PC-9 (cell line): ENCODE data around the gene MAP1A. TPM values are rescaled to one million over a fixed set of nuclear protein-coding genes. Genes with fewer than 3 reads are reported as not detected.

Experiments used
- BruUV-seq: library from RNA; stranded (reverse); fragments of 400-500 nt; replicated peaks from 2 replicates; lab custom pipeline; 2021; lab: Mats Ljungman, UMichigan
- CTCF ChIA-PET: fragments of 300-600 bp; sonication (Branson Sonifier 250); formaldehyde crosslinking; loops from one replicate; lab custom pipeline; 2022; ENCODE audit warnings: antibody characterized with exemption; lab: Charles Lee
- POLR2A ChIA-PET: fragments of 300-600 bp; sonication (Branson Sonifier 250); formaldehyde crosslinking; loops from one replicate; lab custom pipeline; 2022; ENCODE audit warnings: antibody characterized with exemption; ENCODE audit not compliant: unreplicated experiment; lab: Charles Lee
- DNase-seq, 2 experiments: peaks; one replicate each; pipeline versions ENCODE4 v3.0.0 to v3.0.0-alpha.2; 2015 to 2022; ENCODE audit warnings: mixed read lengths in 1 of 2
- H2AFZ ChIP-seq: fragments of 200-600 bp; sonication (generic); 2 replicates; pipeline ENCODE4 v1.8.1; 2017; ENCODE audit warnings: antibody characterized with exemption
- H3F3A ChIP-seq: fragments of 200-600 bp; sonication (generic); 2 replicates; pipeline ENCODE4 v1.8.1; 2017; ENCODE audit warnings: antibody characterized with exemption, mild to moderate bottlenecking, low read depth; ENCODE audit not compliant: insufficient read depth
- H3K27ac ChIP-seq: fragments of 200-600 bp; sonication (generic); 2 replicates; pipeline ENCODE4 v1.6.1; 2016; ENCODE audit warnings: mixed run types
- H3K27me3 ChIP-seq: fragments of 200-600 bp; sonication (generic); 2 replicates; pipeline ENCODE4 v1.6.1; 2016; ENCODE audit warnings: low read depth, mixed run types; ENCODE audit not compliant: insufficient read depth
- H3K36me3 ChIP-seq: fragments of 200-600 bp; sonication (generic); 2 replicates; pipeline ENCODE4 v1.6.1; 2016; ENCODE audit warnings: low read depth, mixed run types
- H3K4me1 ChIP-seq: fragments of 200-600 bp; sonication (generic); replicated peaks from 2 replicates; pipeline ENCODE4 v1.6.1; 2016; ENCODE audit warnings: mixed run types; ENCODE audit not compliant: insufficient read depth
- H3K4me2 ChIP-seq: fragments of 200-600 bp; sonication (generic); 2 replicates; pipeline ENCODE4 v1.6.1; 2017; ENCODE audit warnings: mixed run types
- H3K4me3 ChIP-seq: fragments of 200-600 bp; sonication (generic); 2 replicates; pipeline ENCODE4 v1.6.1; 2016; ENCODE audit warnings: mixed run types
- H3K79me2 ChIP-seq: fragments of 200-600 bp; sonication (generic); 2 replicates; pipeline ENCODE4 v1.6.1; 2017; ENCODE audit warnings: low read depth, mixed run types
- H3K9me2 ChIP-seq: fragments of 200-600 bp; sonication (generic); 2 replicates; pipeline ENCODE4 v1.8.1; 2017; ENCODE audit warnings: mild to moderate bottlenecking; ENCODE audit not compliant: insufficient read depth
- H3K9me3 ChIP-seq: fragments of 200-600 bp; sonication (generic); 2 replicates; pipeline ENCODE4 v1.8.1; 2016; ENCODE audit warnings: low read depth; ENCODE audit not compliant: insufficient read depth
- H4K20me1 ChIP-seq: fragments of 200-600 bp; sonication (generic); 2 replicates; pipeline ENCODE4 v1.8.1; 2017; ENCODE audit not compliant: insufficient read depth
- EZH2 ChIP-seq: fragments of 200-600 bp; sonication (generic); IDR thresholded peaks from 2 replicates; pipeline ENCODE4 v1.8.0; 2017; ENCODE audit warnings: antibody characterized with exemption, low read depth
- intact Hi-C: fragments of 100-400 bp; cut with micrococcal nuclease; formaldehyde crosslinking; loops from one replicate; pipeline ENCODE4 v1.10.0; 2022; ENCODE audit not compliant: unreplicated experiment
- total RNA-seq: library from RNA; stranded (reverse); gene quantifications from 2 replicates; pipeline ENCODE4 v1.2.3, GENCODE V29; 2021
- TF ChIP-seq, protein P1 (sequence below): fragments of 200-600 bp; sonication (generic); conservative IDR thresholded peaks from 2 replicates; pipeline ENCODE4 v1.6.1; 2017; ENCODE audit warnings: mixed run types, antibody characterized with exemption, mild to moderate bottlenecking, moderate library complexity

MAP1A gene
- total RNA-seq, 1 experiment from 2014 or later = 2.1 TPM

DNA sequence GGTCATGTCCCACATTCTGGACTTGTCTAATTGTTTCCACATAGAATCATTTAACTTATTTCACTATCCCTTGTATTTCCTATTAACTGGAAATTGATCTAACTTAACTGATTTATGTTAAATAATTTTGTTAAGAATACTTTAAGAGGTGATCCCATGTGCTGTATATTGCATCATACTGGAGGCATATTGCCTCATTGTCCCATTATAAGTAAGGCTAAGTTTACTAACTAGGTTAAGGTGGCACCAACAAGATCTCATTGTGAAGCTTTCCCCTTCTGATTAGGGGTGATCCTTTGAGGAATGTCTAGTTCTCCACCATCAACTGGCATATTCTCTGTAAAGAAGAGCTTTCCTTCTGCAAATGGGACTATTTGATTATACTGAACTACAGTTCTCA is 24.4 kb downstream of the MAP1A start:
- H3K9me3 ChIP-seq = no peaks in the 10 kb centered on the region
- TF ChIP-seq, protein P1, sequence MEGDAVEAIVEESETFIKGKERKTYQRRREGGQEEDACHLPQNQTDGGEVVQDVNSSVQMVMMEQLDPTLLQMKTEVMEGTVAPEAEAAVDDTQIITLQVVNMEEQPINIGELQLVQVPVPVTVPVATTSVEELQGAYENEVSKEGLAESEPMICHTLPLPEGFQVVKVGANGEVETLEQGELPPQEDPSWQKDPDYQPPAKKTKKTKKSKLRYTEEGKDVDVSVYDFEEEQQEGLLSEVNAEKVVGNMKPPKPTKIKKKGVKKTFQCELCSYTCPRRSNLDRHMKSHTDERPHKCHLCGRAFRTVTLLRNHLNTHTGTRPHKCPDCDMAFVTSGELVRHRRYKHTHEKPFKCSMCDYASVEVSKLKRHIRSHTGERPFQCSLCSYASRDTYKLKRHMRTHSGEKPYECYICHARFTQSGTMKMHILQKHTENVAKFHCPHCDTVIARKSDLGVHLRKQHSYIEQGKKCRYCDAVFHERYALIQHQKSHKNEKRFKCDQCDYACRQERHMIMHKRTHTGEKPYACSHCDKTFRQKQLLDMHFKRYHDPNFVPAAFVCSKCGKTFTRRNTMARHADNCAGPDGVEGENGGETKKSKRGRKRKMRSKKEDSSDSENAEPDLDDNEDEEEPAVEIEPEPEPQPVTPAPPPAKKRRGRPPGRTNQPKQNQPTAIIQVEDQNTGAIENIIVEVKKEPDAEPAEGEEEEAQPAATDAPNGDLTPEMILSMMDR = no peak
- no peak for TF ChIP-seq EZH2
- no peaks in the 10 kb centered on the region for H3K79me2 ChIP-seq
- POLR2A ChIA-PET = no interaction called here
- H3K4me3 ChIP-seq = no peak overlapping the region
- no peak for DNase-seq
- no peak overlapping the region for H3K4me2 ChIP-seq
- H2AFZ ChIP-seq = no peak overlapping the region
- no peaks in the 10 kb centered on the region for H4K20me1 ChIP-seq
- H3F3A ChIP-seq = no peaks in the 10 kb centered on the region
- no peaks in the 10 kb centered on the region for H3K9me2 ChIP-seq
- 0 out of 2 replicates have a peak, but pooled peaks cover 3% of the 10 kb centered on the region for H3K4me1 ChIP-seq
- no peak overlapping the region for H3K27ac ChIP-seq
- H3K27me3 ChIP-seq = no peaks in the 10 kb centered on the region
- BruUV-seq = no TSS peak
- CTCF ChIA-PET = no interaction called here
- intact Hi-C loops = no loop called here
- H3K36me3 ChIP-seq = no peaks in the 10 kb centered on the region

DNA sequence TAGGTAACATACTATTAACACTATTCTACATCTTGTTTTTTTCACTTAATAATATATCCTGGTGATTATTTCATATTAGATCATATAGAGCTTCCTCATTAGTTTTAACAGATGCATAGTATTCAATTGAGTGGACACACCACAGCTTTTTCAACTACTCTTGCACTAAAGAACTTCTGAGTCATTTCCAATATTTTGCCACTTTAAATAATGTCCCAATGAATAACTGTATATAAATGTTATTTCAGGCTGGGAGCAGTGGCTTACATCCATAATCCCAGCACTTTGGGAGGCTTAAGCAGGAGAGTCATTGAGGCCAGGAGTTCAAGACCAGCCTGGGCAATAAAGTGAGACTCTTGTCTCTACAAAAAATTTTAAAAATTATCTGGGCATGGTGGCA is 26.9 kb downstream of the MAP1A start:
- H3F3A ChIP-seq = no peaks in the 10 kb centered on the region
- H3K79me2 ChIP-seq = no peaks in the 10 kb centered on the region
- H3K4me2 ChIP-seq = no peak overlapping the region
- H3K4me3 ChIP-seq = no peak overlapping the region
- 0 out of 2 replicates have a peak, but pooled peaks cover 3% of the 10 kb centered on the region for H3K4me1 ChIP-seq
- no TSS peak for BruUV-seq
- H3K9me3 ChIP-seq = no peaks in the 10 kb centered on the region
- H3K9me2 ChIP-seq = no peaks in the 10 kb centered on the region
- POLR2A ChIA-PET = interaction anchor here (0.7 kb wide), 1 partner anchor 211 kb away, joined by 5 read pairs; no protein-coding TSS in a partner anchor
- H3K27ac ChIP-seq = no peak overlapping the region
- H4K20me1 ChIP-seq = no peaks in the 10 kb centered on the region
- H3K27me3 ChIP-seq = no peaks in the 10 kb centered on the region
- H2AFZ ChIP-seq = no peak overlapping the region
- no peak for DNase-seq
- CTCF ChIA-PET = no interaction called here
- H3K36me3 ChIP-seq = no peaks in the 10 kb centered on the region
- TF ChIP-seq EZH2 = no peak
- TF ChIP-seq, protein P1 = no peak
- intact Hi-C loops = no loop called here

DNA sequence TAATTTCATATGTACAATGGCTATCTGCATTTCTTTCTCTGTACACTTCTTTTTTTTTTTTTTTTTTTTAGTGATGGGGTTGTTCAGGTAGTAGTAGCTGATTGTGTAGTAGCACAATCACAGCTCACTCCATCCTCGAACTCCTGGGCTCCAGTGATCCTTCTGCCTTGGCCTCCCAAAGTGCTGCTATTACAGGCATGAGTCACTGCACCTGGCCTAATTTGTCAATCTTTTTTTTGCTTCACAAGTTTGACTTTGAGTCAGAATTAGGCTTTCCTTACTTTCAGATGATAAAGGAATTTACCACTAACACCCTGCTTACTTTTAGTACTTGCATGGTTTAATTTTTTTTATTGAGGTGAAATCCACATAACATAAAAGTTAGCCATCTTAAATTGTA is 28.0 kb downstream of the MAP1A start:
- intact Hi-C loops = no loop called here
- Histone ChIP-seq H3K27ac (no peak overlapping the region), H3F3A (no peaks in the 10 kb centered on the region), H3K9me3 (no peaks in the 10 kb centered on the region), H3K4me3 (no peak overlapping the region), H3K36me3 (no peaks in the 10 kb centered on the region), H3K9me2 (no peaks in the 10 kb centered on the region), H3K4me1 (0 out of 2 replicates have a peak, but pooled peaks cover 3% of the 10 kb centered on the region), H4K20me1 (no peaks in the 10 kb centered on the region), H2AFZ (no peak overlapping the region), H3K27me3 (no peaks in the 10 kb centered on the region), H3K4me2 (no peak overlapping the region), H3K79me2 (no peaks in the 10 kb centered on the region)
- no peak for DNase-seq
- ChIA-PET POLR2A (no interaction called here), CTCF (no interaction called here)
- BruUV-seq = no TSS peak
- TF ChIP-seq, protein P1 = no peak
- TF ChIP-seq EZH2 = no peak
